Ovary (tissue), 9 donors: Measurements from ENCODE around the gene SPDYC. TPM values are rescaled to one million over a fixed set of nuclear protein-coding genes. Genes with fewer than 3 reads are reported as not detected.

Experiments used
- DNase-seq, 5 donors: peaks; one replicate each; pipeline ENCODE4 v3.0.0-alpha.2; 2019 to 2020
- H3K27ac ChIP-seq, 2 donors: fragments of 200-600 bp; one replicate each; pipeline versions ENCODE4 v1.5.1 to v1.8.0; 2019 to 2022
- H3K27me3 ChIP-seq: fragments of 200-600 bp; one replicate; pipeline ENCODE4 v1.8.0; 2022
- H3K36me3 ChIP-seq: fragments of 200-600 bp; sonication (generic); one replicate; pipeline ENCODE4 v1.5.1; 2019
- H3K4me1 ChIP-seq: one replicate; pipeline ENCODE4 v1.8.1; 2013; ENCODE audit warnings: mild to moderate bottlenecking, moderate library complexity; ENCODE audit not compliant: insufficient read depth
- H3K4me3 ChIP-seq: fragments of 200-600 bp; sonication (generic); one replicate; pipeline ENCODE4 v1.5.1; 2017
- H3K9me3 ChIP-seq, 2 donors: fragments of 200-600 bp in 1 of 2; sonication (generic) in 1 of 2; one replicate each; pipeline versions ENCODE4 v1.5.1 to v1.8.1; 2013 to 2019; ENCODE audit warnings: mild to moderate bottlenecking in 1 of 2, moderate library complexity in 1 of 2
- EP300 ChIP-seq: sonication (generic); formaldehyde crosslinking; IDR thresholded peaks from one replicate; pipeline ENCODE4 v1.6.1; 2017; ENCODE audit warnings: antibody characterized with exemption
- POLR2A ChIP-seq: fragments of 450-650 bp; IDR thresholded peaks from one replicate; pipeline ENCODE4 v1.6.1; 2017; ENCODE audit warnings: antibody characterized with exemption, mild to moderate bottlenecking, moderate library complexity
- WGBS, 3 donors: extraction: QIAGEN DNeasy Blood & Tissue Kit in 1 of 3; methylation state at CpG; one replicate each; pipeline versions ENCODE4 v1.1.5 to v1.1.7; 2013 to 2017; 5-methylcytosine and 5-hydroxymethylcytosine counted together
- intact Hi-C, 4 donors: fragments of 100-400 bp; cut with DNase I; formaldehyde crosslinking; loops; one replicate each; pipeline versions ENCODE4 v1.11.0 to v1.15.1; 2022 to 2023
- polyA plus RNA-seq, 2 donors: library from polyadenylated mRNA; stranded (reverse); fragments of 200-250 nt in 1 of 2; fragments of 350-450 nt in 1 of 2; fragmentation: Illumina TruSeq in 1 of 2; extraction: RNeasy Lipid Tissue Mini Kit (QIAGEN cat#74804) in 1 of 2; gene quantifications; one replicate each; pipeline ENCODE4 v1.2.3, GENCODE V29; 2013 to 2014
- total RNA-seq, 7 donors: library from RNA; depleted of rRNA in 2 of 7; stranded (reverse); fragments of >200 nt in 2 of 7; fragmentation: NEBNext Ultra II Directional in 3 of 7; extraction: Animal tissue kit (Norgen Biotek cat#: 25700) in 3 of 7; gene quantifications; one replicate each; pipeline versions ENCODE4 v1.1.0 to v1.2.4, GENCODE V29; 2016 to 2023
- TF ChIP-seq, protein P1 (sequence below), 3 donors: fragments of 450-650 bp in 2 of 3; fragments of 200-600 bp in 1 of 3; IDR thresholded peaks; one replicate each; pipeline versions ENCODE4 v1.5.1 to v1.8.0; 2016 to 2022; ENCODE audit warnings: antibody characterized with exemption in 3 of 3, mild to moderate bottlenecking in 1 of 3
- donor health status: DM: no; HTN: no; CAD: no; lungs with moderate emphysema.
- donor health status: DM: no; HTN: no; CAD: no.
- donor health status: Bipolar disorder and iron deficiency.
- donor health status: DM: yes; HTN: yes; CAD: no.
- donor health status: DM: no; HTN: no; CAD: no.
- donor health status: DM: yes; HTN: yes; CAD: no.

The SPDYC gene
- total and polyA plus RNA-seq, 9 donors, result 0.07 TPM; not detected in 8

DNA sequence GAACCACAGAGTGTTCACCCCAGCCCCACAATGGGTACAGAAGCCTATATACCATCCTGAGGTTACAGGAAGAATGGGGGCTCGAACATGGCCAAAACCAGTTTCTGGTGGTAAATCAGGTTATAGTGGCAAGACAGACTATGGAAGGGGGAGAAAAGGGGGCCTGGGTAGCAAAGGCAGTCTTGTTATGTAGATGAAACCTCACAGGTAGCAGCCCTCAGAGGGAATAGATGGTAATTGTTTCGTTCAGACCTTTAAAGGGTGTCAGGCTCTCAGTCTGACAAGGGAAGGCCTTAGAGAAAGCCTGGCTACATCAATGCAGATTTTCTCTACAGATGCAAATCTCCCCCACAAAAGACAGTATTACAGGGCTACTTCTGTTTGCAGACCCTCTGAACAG lies 15.1 kb downstream of the SPDYC start:
- 87 to 88% (median 88%) methylated on average over 2 of the region's 2 CpGs for WGBS, 3 donors
- DNase-seq, result peak in 1 of 5 donors; percentile 4
- intact Hi-C loops, result loop anchor here in 1 of 4 donors (10.0 kb wide), 1 partner anchor 70 kb away; the partner anchor contains the start of genes TM7SF2 and ZNHIT2
- TF ChIP-seq, protein P1, sequence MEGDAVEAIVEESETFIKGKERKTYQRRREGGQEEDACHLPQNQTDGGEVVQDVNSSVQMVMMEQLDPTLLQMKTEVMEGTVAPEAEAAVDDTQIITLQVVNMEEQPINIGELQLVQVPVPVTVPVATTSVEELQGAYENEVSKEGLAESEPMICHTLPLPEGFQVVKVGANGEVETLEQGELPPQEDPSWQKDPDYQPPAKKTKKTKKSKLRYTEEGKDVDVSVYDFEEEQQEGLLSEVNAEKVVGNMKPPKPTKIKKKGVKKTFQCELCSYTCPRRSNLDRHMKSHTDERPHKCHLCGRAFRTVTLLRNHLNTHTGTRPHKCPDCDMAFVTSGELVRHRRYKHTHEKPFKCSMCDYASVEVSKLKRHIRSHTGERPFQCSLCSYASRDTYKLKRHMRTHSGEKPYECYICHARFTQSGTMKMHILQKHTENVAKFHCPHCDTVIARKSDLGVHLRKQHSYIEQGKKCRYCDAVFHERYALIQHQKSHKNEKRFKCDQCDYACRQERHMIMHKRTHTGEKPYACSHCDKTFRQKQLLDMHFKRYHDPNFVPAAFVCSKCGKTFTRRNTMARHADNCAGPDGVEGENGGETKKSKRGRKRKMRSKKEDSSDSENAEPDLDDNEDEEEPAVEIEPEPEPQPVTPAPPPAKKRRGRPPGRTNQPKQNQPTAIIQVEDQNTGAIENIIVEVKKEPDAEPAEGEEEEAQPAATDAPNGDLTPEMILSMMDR (IDR thresholded peaks at IDR 0.05), result no peak
- TF ChIP-seq EP300, result no peak
- no peak for TF ChIP-seq POLR2A
- no peaks in the 10 kb centered on the region for H3K9me3 ChIP-seq
- H3K36me3 ChIP-seq, result no peaks in the 10 kb centered on the region
- H3K27ac ChIP-seq, result no peak overlapping the region
- H3K4me3 ChIP-seq, result no peak overlapping the region
- peaks cover 6% of the 10 kb centered on the region for H3K4me1 ChIP-seq
- no peaks in the 10 kb centered on the region for H3K27me3 ChIP-seq

DNA sequence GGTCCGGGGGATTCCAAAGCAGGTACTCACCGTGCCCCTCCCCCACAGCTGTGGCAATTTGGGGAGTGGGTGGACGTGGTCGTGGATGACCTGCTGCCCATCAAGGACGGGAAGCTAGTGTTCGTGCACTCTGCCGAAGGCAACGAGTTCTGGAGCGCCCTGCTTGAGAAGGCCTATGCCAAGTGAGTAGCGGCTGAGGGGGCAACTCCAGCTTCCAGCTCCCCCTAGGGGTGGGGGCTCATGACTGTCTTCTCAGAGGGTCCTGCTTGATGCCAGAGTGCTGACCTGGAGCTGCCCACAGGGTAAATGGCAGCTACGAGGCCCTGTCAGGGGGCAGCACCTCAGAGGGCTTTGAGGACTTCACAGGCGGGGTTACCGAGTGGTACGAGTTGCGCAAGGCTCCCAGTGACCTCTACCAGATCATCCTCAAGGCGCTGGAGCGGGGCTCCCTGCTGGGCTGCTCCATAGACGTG lies 15.9 kb downstream of the SPDYC start:
- TF ChIP-seq EP300, result no peak
- TF ChIP-seq POLR2A, result no peak
- TF ChIP-seq, protein P1 (IDR thresholded peaks at IDR 0.05), result no peak
- Histone ChIP-seq H3K36me3 (no peaks in the 10 kb centered on the region), H3K4me3 (no peak overlapping the region), H3K27ac (no peak overlapping the region), H3K4me1 (peaks cover 4% of the 10 kb centered on the region), H3K27me3 (no peaks in the 10 kb centered on the region), H3K9me3 (no peaks in the 10 kb centered on the region)
- peak in 1 of 5 donors; percentile 15 for DNase-seq
- intact Hi-C loops, result loop anchor here in 1 of 4 donors (10.0 kb wide), 1 partner anchor 71 kb away; the partner anchor contains the start of genes TM7SF2 and ZNHIT2
- WGBS, 3 donors, result 84 to 90% (median 88%) methylated on average over 18 of the region's 18 CpGs

DNA sequence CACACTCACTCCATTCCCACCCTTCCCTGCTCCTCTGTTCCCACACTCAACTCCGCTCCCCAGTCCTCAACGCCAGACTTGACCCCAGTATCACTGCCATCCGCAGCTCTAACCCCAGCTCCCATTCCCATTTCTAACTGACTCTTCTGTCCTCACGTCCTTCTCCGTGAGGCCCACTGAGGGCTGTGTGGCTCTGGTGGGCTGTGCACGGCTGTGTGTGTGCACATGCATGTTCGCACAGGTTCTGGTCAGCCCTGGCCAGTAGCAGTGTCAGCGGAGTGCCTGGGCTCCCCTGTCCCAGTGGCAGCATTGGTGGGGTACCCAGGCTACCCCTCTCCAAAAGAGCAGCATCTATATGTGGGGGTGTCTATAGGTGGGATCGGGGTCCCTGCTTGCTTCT lies 16.7 kb downstream of the SPDYC start:
- peaks cover 4% of the 10 kb centered on the region for H3K4me1 ChIP-seq
- no peak overlapping the region for H3K27ac ChIP-seq
- H3K36me3 ChIP-seq, result no peaks in the 10 kb centered on the region
- 86 to 90% (median 90%) methylated on average over 9 of the region's 9 CpGs for WGBS, 3 donors
- peak in 1 of 5 donors; percentile 11 for DNase-seq
- intact Hi-C loops, result loop anchor here in 1 of 4 donors (10.0 kb wide), 1 partner anchor 72 kb away; the partner anchor contains the start of genes TM7SF2 and ZNHIT2
- no peak for TF ChIP-seq EP300
- no peak for TF ChIP-seq POLR2A
- TF ChIP-seq, protein P1 (IDR thresholded peaks at IDR 0.05), result no peak
- no peak overlapping the region for H3K4me3 ChIP-seq
- H3K9me3 ChIP-seq, result no peaks in the 10 kb centered on the region
- no peaks in the 10 kb centered on the region for H3K27me3 ChIP-seq

DNA sequence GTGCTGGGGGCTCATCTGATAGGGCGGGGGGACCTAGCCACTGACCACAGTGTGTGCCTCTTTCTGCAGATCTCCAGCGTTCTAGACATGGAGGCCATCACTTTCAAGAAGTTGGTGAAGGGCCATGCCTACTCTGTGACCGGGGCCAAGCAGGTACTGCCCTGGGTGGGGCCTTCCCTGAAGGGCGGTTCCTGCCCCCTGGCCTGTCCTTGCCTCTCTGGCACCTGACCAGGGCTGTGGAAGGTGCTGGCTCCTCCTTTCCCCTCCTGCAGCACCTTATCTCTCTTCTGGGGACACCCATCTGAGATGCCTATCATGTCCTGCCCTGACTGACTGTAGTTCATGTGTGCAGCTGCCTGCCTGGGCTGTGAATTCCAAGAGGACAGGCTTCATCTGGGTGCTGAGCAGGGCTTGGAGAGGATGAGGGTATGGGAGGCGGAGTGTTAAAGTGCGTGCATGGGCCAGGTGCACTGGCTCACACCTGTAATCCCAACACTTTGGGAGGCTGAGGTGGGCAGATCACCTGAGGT lies 17.2 kb downstream of the SPDYC start:
- TF ChIP-seq, protein P1 (IDR thresholded peaks at IDR 0.05), result no peak
- no peak for TF ChIP-seq POLR2A
- TF ChIP-seq EP300, result no peak
- no peaks in the 10 kb centered on the region for H3K9me3 ChIP-seq
- DNase-seq, result peak in 1 of 5 donors; percentile 11
- no peaks in the 10 kb centered on the region for H3K27me3 ChIP-seq
- peaks cover 4% of the 10 kb centered on the region for H3K4me1 ChIP-seq
- 86 to 92% (median 90%) methylated on average over 6 of the region's 6 CpGs for WGBS, 3 donors
- H3K27ac ChIP-seq, result no peak overlapping the region
- no peak overlapping the region for H3K4me3 ChIP-seq
- no peaks in the 10 kb centered on the region for H3K36me3 ChIP-seq
- intact Hi-C loops, result loop anchor here in 1 of 4 donors (10.0 kb wide), 1 partner anchor 72 kb away; the partner anchor contains the start of genes TM7SF2 and ZNHIT2
